ENCODE data around the gene ARG2. TPM values are rescaled to one million over a fixed set of nuclear protein-coding genes. Genes with fewer than 3 reads are reported as not detected.

The ARG2 gene
- total and polyA plus RNA-seq, 9 of the 15 experiments (the other 6 are each of a cell fraction or from before 2014, with no cell fraction given): 6.2 to 75.0 (median 17.8) TPM

DNA sequence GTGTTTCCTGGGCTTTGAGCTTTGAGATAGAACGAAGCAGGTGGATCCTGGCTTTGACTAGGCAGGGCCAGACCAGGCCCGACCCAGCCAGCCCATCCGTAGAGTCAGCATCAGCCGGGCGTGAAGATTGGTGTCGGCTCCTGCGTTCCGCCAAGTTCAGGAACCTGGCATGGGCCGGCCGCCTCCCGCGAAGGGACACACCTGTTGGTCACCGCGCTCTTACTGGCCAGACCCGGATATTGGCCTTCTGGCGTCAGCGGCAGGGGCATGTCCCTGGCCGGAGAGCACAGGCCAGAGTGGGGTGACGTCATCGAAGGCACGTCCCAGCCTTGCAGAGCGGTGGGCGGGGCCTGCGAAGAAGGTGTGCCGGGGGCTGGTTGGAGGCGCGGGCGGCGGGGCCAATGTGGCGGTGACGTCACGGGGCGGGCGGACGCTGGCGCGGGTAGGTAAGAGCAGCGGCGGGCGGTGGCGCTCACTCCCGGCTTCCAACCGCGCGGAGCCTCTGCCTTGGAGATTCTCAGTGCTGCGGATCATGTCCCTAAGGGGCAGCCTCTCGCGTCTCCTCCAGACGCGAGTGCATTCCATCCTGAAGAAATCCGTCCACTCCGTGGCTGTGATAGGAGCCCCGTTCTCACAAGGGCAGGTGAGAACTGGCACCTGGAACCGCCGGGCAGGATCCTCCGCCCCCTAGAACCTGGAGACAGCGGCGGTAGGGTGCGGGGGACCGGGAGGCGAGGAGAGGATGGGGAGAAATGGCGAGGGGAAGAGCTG, at the start of gene ARG2 (continued):
- TF ChIP-seq, protein P1, sequence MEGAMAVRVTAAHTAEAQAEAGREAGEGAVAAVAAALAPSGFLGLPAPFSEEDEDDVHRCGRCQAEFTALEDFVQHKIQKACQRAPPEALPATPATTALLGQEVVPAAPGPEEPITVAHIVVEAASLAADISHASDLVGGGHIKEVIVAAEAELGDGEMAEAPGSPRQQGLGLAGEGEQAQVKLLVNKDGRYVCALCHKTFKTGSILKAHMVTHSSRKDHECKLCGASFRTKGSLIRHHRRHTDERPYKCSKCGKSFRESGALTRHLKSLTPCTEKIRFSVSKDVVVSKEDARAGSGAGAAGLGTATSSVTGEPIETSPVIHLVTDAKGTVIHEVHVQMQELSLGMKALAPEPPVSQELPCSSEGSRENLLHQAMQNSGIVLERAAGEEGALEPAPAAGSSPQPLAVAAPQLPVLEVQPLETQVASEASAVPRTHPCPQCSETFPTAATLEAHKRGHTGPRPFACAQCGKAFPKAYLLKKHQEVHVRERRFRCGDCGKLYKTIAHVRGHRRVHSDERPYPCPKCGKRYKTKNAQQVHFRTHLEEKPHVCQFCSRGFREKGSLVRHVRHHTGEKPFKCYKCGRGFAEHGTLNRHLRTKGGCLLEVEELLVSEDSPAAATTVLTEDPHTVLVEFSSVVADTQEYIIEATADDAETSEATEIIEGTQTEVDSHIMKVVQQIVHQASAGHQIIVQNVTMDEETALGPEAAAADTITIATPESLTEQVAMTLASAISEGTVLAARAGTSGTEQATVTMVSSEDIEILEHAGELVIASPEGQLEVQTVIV (CRISPR knock-in tag; IDR thresholded peaks at IDR 0.05; ENCODE audit: borderline replicate concordance): no peak
- TF ChIP-seq, protein P2, sequence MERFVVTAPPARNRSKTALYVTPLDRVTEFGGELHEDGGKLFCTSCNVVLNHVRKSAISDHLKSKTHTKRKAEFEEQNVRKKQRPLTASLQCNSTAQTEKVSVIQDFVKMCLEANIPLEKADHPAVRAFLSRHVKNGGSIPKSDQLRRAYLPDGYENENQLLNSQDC (CRISPR knock-in tag; IDR thresholded peaks at IDR 0.05): no peak
- TF ChIP-seq, protein P3, sequence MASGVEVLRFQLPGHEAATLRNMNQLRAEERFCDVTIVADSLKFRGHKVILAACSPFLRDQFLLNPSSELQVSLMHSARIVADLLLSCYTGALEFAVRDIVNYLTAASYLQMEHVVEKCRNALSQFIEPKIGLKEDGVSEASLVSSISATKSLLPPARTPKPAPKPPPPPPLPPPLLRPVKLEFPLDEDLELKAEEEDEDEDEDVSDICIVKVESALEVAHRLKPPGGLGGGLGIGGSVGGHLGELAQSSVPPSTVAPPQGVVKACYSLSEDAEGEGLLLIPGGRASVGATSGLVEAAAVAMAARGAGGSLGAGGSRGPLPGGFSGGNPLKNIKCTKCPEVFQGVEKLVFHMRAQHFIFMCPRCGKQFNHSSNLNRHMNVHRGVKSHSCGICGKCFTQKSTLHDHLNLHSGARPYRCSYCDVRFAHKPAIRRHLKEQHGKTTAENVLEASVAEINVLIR (CRISPR knock-in tag; IDR thresholded peaks at IDR 0.05): peak; percentile 79
- TF ChIP-seq ZNF197 (CRISPR knock-in tag; IDR thresholded peaks at IDR 0.05; ENCODE audit: low read depth) (no peak), ZNF347 (CRISPR knock-in tag; IDR thresholded peaks at IDR 0.05; ENCODE audit: low read depth) (no peak), TCF7 (IDR thresholded peaks at IDR 0.05; ENCODE audit: borderline replicate concordance) (no peak), POLR2AphosphoS2 (IDR thresholded peaks at IDR 0.05; ENCODE audit: low read length) (no peak), SLC30A9 (CRISPR knock-in tag; IDR thresholded peaks at IDR 0.05) (no peak), ZBTB17 (CRISPR knock-in tag; IDR thresholded peaks at IDR 0.05) (0 out of 2 replicates have a peak, but pooled peaks have one; percentile 48)
- TF ChIP-seq, protein P4, sequence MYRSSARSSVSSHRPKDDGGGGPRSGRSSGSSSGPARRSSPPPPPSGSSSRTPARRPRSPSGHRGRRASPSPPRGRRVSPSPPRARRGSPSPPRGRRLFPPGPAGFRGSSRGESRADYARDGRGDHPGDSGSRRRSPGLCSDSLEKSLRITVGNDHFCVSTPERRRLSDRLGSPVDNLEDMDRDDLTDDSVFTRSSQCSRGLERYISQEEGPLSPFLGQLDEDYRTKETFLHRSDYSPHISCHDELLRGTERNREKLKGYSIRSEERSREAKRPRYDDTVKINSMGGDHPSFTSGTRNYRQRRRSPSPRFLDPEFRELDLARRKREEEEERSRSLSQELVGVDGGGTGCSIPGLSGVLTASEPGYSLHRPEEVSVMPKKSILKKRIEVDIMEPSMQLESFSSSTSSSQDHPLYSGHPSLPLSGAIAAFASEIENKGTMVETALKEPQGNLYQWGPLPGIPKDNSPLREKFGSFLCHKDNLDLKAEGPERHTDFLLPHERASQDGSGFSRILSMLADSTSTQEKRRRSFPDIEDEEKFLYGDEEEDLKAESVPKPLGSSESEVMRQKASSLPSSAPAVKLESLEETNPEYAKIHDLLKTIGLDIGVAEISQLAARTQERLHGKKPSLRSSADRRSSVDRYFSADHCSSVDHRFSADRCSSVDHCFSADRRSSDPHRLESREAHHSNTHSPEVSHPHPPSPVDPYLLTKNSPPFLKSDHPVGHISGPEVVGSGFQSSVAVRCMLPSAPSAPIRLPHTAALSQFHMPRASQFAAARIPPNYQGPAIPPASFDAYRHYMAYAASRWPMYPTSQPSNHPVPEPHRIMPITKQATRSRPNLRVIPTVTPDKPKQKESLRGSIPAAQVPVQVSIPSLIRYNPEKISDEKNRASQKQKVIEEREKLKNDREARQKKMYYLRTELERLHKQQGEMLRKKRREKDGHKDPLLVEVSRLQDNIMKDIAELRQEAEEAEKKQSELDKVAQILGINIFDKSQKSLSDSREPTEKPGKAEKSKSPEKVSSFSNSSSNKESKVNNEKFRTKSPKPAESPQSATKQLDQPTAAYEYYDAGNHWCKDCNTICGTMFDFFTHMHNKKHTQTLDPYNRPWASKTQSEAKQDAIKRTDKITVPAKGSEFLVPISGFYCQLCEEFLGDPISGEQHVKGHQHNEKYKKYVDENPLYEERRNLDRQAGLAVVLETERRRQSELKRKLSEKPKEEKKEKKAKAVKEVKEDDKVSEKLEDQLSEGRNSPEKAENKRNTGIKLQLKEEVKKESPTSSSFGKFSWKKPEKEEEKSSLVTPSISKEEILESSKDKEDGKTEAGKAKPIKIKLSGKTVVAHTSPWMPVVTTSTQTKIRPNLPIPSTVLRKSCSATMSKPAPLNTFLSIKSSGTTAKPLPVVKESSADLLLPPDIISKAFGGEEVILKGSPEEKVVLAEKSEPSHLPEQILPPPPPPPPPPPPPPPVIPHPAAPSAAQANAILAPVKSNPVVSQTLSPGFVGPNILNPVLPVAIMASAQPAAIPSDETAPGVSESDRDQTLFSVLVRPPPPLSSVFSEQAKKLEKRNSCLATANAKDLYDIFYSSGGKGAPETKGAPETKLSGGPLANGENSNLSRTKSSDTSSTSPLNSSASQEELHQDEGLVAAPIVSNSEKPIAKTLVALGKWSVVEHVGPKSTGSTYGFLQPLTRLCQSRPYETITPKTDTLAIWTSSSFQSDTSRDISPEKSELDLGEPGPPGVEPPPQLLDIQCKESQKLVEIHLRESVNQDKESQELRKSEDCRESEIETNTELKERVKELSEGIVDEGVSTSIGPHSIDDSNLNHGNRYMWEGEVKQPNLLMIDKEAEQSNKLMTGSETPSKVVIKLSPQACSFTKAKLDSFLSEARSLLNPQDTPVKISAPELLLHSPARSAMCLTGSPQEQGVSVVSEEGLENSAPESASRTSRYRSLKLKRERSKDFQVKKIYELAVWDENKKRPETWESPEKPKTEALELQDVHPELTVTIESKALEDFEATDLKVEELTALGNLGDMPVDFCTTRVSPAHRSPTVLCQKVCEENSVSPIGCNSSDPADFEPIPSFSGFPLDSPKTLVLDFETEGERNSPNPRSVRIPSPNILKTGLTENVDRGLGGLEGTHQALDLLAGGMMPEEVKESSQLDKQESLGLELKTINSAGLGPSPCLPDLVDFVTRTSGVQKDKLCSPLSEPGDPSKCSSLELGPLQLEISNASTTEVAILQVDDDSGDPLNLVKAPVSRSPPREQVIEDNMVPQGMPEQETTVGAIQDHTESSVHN (IDR thresholded peaks at IDR 0.05; ENCODE audit: borderline replicate concordance in 1 of 2, low read depth in 1 of 2): peak in 1 of 2 experiments; percentile 87; a peak in 1 of 4 replicates
- TF ChIP-seq, protein P5, sequence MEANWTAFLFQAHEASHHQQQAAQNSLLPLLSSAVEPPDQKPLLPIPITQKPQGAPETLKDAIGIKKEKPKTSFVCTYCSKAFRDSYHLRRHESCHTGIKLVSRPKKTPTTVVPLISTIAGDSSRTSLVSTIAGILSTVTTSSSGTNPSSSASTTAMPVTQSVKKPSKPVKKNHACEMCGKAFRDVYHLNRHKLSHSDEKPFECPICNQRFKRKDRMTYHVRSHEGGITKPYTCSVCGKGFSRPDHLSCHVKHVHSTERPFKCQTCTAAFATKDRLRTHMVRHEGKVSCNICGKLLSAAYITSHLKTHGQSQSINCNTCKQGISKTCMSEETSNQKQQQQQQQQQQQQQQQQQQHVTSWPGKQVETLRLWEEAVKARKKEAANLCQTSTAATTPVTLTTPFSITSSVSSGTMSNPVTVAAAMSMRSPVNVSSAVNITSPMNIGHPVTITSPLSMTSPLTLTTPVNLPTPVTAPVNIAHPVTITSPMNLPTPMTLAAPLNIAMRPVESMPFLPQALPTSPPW (CRISPR knock-in tag; IDR thresholded peaks at IDR 0.05): peak; percentile 64
